CD4-positive, alpha-beta T cell treated with Interleukin-1 beta for 1 hour (primary cell): ENCODE measurements around the gene RNF223.
"Not testable (repeated sequence)": the region's sequence is repeated elsewhere in the genome, so short reads cannot be mapped to it uniquely, and the experiment has no call there.

Experiments used
- DNase-seq, 2 donors: peaks; one replicate each; pipeline ENCODE4 v3.0.0-alpha.2; 2020 to 2022

The RNF223 gene

DNA sequence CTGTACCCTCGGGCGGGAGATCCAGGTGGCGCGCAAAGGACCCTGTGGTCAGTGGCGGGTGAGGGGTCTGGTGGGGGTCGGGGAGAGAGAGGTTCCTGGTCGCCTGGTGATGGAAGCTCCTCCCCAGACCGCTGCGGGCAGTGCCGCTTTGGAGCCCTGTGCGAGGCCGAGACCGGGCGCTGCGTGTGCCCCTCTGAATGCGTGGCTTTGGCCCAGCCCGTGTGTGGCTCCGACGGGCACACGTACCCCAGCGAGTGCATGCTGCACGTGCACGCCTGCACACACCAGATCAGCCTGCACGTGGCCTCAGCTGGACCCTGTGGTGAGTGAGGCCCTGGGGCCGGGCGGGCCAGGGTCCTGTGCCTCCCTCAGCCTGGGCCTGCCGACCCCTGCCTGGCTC lies 30.7 kb downstream of the RNF223 start:
- DNase-seq, result no peak

DNA sequence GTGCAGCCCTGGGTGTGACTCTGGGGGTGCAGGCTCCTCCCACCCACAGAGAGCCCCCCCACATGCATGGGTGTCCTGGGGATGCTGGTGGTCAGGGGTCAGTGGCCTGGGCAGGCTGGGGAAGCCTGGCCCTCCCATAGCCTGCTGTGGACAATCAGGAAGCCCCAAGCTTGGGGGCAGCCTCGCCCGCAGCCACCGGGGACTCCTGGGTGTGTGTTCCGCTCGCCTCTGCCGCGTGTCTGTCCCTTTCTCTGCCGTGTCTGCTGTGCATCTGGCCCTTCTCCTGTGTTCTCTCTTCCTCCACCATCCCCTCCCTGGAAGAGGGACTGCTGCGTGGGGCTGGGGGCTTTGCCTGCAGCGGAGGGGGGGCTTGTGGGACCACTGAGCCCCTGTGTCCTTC lies 31.3 kb downstream of the RNF223 start:
- no peak for DNase-seq

DNA sequence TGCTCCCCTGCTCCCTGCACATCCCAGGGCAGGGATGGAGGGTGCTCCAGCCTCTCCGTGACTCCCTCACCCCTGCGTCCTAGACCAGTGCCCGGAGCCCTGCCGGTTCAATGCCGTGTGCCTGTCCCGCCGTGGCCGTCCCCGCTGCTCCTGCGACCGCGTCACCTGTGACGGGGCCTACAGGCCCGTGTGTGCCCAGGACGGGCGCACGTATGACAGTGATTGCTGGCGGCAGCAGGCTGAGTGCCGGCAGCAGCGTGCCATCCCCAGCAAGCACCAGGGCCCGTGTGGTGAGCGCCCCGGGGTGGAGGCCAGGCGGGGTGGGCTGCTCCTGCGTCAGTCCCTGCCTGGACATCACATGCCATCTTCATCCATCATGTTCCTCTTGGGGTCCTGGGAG lies 32.2 kb downstream of the RNF223 start:
- no peak for DNase-seq

DNA sequence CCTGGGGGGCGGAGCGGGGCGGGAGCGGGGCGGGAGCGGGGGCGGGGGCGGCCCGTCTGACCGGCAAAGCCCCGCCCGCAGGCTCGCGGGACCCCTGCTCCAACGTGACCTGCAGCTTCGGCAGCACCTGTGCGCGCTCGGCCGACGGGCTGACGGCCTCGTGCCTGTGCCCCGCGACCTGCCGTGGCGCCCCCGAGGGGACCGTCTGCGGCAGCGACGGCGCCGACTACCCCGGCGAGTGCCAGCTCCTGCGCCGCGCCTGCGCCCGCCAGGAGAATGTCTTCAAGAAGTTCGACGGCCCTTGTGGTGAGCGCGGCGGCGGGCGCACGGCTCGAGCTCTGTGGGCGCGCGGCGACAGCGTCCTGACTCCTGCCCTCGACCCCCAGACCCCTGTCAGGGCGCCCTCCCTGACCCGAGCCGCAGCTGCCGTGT lies 33.0 kb downstream of the RNF223 start:
- DNase-seq, result no peak

DNA sequence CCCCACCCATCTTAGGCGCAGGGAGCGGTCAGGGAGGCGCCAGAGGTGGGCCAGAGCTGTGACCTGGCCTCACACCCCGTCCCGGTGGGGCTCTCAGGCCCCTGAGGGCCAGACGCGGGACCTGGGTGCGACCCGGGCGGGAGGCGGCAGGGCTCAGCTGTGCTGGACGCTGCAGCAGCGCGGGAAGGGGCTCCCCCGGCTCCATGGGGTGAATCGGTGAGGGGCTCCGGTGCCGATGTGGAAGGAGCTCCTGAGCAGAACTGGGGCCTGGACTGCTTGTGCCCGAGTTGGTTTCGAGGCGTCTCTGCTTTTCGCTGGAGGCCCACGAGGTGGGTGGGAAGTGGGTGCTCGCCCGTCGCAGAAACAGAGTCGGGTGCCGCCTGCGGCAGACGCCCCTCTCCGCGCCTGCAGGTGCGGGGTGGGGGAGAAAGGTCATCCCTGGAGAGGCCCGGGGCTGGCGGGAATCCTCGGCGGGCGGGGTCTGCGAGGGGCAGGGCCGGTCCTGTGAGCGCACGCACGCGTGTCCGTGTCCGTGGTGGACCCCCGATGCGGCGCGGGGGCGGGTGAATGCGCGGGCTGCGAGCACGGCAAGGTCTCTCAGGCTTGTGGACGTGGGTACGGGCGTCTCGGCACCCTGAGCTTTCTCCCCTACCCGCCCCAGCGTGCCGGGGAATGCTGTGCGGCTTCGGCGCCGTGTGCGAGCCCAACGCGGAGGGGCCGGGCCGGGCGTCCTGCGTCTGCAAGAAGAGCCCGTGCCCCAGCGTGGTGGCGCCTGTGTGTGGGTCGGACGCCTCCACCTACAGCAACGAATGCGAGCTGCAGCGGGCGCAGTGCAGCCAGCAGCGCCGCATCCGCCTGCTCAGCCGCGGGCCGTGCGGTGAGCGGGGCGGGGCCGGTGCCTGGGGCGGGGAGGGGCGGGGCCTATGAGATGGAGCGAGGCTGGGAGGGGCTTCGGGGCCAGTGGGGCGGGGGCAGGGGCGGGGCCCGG lies 33.8 kb downstream of the RNF223 start:
- DNase-seq, result peak; percentile 83 to 84

DNA sequence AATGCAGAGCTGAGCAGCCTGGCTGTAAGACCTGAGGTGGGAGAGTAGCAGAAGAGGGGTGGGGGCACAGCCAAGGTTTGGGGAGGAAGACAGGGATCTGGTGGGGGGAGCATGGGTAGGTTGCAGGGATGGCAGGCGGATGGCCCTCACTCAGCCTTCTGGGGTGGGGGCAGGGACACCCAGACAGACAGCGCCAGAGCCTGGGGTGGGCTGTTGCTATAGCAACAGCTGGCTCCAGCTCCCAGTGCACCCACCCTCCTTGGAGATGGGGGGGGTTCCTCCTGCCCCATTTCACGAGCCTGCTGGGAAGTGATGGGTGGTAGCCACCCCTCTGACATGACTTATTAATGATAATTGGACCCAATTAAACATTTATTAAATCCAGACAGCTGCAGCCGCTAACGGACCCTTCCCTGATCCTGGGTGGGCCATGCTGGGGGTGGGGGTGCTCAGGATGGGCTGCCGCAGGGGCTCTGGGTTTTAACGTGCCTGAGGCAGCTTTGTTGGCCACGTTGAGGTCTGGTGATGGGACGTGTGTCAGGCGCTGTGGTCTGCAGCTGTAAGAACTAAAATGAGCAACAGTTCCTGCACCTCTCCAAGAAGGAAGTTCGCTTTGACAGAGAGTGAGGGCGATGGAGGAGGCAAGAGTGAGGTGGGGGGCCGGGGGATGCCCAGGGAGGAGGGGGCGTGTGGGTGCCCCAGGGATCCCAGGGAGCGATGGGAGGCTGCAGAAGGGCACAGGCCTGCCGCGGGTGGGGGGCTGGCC lies 34.8 kb downstream of the RNF223 start:
- no peak for DNase-seq

DNA sequence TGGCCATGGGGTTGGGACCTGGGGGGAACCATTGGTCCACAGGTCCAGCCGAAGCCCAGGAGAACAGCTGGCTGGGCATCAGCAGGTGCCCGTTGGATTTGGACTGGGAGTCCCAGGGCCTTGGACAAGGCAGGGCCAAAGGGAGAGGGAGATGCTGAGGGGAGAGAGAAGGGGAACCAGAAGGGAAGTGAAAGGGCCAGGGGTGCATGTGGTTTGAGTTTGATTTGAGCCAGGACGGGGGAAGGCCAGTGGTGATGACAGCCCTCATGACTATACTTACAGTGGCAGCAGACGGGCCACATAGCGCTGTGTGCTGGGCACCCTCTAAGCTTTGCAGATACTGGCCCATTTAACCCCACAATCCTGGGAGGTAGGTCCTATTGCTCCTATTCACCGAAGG lies 35.4 kb downstream of the RNF223 start:
- DNase-seq, result peak in 1 of 2 donors; percentile 27

DNA sequence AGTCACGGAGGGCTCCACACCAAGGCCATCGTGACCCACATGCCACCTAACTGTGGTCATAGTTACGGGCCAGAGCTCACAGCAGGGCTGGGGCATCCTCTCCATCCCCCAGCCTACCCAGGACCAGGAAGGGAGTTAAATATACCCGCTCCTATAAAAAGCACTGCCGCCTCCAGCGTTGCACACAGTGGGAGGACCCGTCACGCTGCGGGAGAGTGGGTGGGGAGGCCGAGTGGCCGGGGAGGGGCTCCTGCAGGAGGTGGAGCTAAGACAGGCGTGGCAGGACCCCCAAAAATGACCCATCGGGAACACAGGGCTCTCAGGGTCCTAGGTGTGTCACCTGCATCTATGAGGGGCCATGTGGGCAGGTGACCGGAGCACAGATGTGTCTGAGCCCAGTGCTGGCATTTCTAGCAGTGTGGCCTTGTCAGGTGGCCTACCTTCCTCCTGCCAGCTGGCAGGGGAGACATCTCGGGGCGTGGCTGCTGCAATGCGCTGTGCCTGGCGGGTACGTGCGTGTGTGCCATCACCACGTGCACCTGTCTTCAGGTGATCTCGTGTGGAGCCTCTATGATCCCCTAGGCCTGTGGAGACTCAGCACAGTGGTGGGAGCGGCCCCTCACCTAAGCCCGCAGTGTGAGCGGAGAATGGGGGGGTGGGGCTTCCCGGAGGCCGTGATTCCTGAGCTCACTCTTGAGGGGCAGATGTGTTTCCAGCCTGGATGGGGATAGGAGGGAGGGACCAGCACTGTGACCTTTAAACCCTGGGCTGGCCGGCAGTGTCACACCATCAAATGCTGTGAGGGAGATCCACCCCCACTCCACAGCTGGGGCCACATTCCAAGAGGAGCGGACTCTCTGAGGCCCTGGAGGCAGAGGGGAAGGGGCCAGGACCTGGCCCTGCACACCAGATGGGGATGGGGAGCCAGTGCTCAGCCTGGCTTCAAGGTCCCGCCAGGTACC lies 36.5 kb downstream of the RNF223 start:
- no peak for DNase-seq

DNA sequence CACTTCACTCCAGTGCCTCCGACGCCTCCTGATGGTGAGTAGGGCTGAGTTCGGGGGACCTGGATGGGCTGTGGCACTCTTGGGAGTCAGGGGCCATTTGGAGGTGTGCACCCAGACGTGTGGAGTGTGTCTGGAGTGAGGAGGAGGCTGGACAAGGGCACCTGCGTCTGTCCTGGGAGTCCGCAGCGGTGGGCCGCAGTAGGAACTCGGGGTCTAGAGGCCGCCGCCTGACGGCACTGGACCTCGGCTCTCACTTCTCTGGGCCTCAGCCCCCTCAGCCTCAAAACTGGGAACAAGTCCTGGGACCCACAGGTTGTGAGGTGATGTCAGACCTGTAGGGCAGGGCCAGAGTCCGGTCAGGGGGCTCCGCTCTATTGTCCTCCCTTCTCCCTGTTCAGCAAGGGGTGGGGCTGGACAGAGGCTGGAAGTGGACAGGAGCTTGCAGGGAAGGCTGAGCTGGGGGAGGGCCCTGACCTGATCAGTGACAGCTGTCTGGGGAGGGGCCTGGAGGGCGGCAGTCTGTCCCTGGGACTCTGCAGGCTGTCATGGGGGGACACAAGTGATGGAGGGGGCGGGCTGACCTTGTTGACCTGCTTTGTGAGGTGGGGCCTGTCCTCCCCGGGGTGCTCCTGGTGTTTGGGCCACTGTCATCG lies 38.7 kb downstream of the RNF223 start:
- no peak for DNase-seq

DNA sequence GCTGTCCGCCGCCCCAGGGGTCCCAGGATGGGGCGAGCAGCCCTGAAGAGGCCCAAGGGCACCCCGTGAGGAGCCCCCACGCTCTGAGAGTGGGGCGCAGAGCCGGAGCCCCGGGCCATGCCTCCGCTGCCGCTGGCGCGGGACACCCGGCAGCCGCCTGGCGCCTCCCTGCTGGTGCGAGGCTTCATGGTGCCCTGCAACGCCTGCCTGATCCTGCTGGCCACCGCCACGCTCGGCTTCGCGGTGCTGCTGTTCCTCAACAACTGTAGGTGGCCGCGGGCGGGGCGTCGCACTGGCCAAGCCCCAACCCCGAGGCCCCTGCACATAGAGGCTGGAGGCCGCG lies 39.7 kb downstream of the RNF223 start:
- DNase-seq, result no peak

DNA sequence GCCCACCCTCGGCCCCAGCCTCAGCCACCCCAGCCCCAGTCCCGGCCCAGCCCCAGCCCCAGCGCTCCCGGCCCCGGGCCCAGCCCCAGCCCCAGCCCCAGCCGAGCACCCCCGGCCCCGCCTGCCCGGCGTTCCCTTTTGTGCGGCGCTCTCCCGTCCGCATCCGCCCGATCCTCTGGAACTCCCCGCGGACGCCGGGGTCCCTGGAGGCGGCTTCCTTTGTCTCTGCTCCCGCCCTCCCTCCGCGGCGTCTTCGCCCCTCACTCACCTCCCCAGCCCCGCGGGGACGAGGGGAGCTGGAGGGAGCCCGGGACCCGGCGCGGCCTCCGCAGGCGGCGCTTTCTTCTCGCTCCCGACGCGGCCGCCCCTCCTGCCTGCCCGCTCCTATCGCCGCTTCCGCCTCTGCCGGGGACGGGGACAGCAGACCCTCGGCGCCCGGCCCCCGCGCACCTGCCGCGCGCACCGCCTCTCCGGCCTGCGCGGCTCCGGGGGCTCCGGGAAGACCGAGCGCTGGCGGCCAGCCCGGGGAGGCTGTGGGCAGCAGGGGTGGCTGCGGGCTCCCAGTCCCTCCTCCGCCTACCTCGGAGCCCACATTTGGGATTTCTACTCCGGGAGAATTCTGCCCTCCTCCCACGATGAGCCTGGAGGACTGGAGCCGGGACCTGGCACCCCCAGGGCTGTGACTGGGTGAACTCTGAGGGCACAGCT lies 40.2 kb downstream of the RNF223 start:
- no peak for DNase-seq

DNA sequence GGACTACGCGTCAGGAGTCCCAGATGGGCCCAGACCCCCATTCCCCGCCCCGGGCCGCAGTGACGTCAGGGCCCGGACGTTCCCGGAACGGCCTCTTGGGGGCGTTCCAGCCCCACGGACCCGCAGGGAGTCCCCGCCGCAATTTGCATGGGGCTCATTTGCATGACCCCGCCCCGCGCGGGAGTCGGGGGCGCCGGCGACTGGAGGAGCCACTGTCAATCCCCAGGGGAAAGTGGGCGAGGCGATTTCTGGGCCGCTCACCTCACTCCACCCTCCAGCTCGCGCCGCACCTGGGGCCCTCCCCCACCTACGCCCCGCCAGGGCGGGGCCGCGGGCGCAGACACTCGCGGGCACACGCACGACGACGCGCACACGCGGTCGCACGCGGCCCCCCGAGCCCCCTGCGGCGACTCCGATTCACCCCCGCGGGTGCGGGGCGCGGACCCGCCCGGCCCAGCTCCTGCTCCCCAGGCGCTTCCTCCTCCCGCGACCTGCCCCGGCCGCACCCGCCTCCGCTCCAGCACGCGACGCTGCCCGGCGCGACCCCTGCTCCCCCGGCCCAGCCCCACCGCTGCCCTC lies 41.0 kb downstream of the RNF223 start:
- DNase-seq, result peak; percentile 86 to 92

DNA sequence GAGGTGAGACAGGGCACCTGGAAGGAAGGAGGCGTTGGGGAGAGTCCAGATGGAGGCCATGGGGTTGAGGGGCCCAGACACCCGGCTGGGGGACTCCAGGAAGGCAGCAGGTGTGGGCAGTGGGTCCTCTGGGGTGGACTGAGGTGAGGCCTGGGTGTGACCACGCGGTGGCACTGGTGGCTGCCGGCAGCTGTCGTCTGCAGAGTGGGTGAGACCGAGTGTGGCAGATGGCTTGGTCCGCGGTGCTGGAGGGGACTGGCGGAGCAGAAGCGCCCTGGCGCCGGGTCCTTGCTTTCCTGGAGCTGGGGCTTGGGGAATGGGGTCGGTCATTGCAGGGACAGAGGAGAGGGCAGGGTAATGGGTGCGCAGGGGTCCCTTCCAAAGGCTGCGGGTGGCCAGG lies 41.7 kb downstream of the RNF223 start:
- DNase-seq, result no peak

DNA sequence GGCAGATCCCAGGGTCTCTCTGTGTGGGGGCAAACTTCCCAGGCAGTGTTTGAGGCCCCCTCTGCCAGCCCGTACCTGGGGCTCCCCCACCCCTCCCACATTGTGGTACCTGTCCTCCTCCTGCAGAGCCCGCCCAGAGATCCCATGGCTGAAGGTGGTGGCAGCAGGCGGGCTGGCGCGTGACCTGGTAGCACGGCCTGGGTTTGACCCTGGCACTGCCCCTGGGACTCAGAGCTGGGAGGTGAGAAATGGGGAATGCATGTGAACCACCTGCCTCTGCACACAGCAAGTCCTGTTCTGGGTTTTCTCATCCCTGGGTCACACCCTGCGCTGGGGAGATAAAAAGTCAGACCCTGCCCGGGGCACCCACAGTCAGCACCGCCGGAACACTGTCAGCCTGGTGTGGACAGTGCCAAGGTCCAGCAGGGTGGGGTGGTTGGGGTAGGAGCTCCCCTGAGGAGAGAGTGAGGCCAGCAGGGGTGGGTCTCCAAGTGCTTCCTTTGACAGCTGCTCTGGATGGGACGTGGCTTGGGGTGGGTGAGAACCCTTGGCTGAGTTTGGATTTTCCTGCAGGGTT lies 42.4 kb downstream of the RNF223 start:
- DNase-seq, result no peak

DNA sequence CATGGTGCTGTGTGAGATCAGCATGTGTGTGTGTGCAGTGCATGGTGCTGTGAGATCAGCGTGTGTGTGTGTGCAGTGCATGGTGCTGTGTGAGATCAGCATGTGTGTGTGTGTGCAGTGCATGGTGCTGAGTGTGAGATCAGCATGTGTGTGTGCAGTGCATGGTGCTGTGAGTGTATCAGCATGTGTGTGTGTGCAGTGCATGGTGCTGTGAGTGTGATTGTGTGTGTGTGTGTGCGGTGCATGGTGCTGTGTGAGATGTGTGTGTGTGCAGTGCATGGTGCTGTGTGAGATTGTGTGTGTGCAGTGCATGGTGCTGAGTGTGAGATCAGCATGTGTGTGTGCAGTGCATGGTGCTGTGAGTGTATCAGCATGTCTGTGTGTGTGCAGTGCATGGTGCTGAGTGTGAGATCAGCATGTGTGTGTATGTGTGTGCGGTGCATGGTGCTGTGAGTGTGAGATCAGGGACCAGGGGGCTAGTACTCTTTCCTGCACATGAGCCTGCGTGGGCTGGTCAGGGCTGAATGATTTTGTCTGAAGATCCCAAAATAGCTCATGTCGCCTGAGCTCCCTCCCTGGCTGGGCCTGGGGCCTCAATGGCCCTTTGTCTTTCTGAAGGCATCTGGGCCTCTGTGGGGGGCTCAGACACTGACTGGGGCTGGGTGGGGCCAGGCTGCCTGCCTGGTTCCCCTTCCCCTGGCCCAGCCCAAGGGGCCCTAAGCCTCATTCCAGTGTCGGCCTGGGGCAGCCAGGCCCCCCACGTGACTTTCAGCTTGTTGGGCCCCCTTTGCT lies 43.0 kb downstream of the RNF223 start:
- not testable (repeated sequence) for DNase-seq

DNA sequence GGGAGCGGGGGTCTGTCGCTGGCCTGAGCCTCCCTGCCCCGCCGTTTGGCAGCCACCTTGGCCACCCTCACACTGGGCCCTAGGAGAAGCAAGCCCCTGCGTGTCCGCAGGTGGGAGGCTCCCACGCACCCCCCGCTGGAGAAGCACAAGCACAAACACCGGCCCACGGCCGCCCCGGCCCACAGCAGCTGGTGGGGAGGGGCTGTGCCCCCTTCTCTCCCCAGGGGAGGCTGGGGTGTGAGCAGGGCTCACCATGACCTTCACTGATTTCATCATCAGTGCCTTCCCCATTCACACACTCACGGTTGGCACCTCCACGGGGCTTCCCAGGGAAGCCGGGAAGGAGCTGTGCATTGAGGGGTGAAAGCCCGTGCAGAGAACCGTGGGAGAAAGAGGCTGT lies 46.3 kb downstream of the RNF223 start:
- no peak for DNase-seq

DNA sequence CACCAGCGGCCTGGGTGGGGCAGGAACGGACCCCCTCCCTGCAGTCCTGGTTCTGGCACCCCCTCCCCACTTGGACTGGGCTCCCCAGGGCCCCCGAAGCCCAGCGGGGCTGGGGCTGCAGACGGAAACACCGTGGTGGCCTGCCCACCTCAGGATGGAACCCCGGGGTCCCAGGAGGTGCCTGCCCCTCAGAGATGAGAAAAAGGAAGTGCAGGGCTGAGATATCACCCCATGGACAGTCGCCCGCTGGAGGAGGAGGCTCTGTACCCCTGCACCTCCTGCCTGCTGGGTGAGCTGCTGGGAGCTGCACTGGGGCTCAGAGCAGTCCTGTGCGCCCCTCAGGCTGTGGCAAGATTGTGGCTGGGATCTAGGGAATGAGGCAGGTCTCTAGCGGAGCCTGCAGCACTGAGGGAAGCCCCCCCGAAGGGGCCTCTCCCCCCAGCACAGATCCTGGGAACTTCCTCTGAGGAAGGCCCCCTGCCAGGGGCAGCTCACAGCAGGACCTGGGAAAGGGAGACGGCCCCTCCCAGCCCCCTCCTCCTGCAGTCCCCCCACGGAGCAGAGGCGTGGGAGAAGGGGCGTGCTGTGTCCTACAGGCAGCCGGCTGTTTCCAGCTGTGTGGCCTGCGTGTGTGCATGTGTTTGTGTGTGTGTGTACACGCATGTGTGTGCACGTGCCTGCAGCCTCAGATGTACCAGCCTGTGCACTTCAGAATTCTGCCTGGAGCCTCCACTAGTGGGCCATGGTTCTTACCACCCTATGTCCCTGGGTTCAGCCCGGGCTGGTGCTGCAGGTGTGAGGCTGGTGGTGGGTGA lies 47.3 kb downstream of the RNF223 start:
- DNase-seq, result no peak

DNA sequence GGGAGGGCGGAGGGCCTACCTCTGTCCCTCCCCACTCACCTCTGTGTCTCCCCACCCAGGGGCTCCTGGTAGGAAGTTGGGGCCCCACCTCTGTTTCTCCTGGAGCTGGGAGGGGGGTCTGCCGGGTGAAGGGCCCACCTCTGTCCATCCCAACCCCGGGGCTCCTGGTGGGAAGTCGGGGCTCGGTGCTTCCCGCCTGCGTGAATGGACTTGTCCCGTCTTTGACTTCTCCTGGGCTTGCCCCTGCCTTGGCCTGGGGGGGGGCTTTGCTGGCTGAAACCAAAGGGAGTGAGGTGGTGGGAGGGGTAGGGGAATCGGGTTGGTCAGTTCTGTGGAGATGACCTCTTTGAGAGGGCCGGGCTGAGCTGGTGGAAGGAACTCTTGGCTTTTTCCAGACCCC lies 48.4 kb downstream of the RNF223 start:
- no peak for DNase-seq
